H1 (cell line): ENCODE results near the gene CYYR1. TPM values are rescaled to one million over a fixed set of nuclear protein-coding genes. Genes with fewer than 3 reads are reported as not detected.

Experiments used
- CTCF ChIA-PET: fragments of 300-600 bp; sonication (Branson Sonifier 250); formaldehyde crosslinking; loops from one replicate; lab custom pipeline; 2021; ENCODE audit not compliant: partially characterized antibody; lab: Charles Lee
- POLR2A ChIA-PET: fragments of 300-600 bp; sonication (Branson Sonifier 250); formaldehyde crosslinking; loops from one replicate; lab custom pipeline; 2021; ENCODE audit warnings: inconsistent platforms; ENCODE audit not compliant: partially characterized antibody; lab: Charles Lee
- DNase-seq, 2 experiments: peaks; one replicate each; pipeline versions ENCODE4 v3.0.0 to v3.0.0-alpha.2; 2010 to 2022; ENCODE audit warnings: low spot score in 2 of 2, low read depth in 1 of 2, mixed read lengths in 1 of 2
- FAIRE-seq: peaks from 2 replicates; lab custom pipeline; 2011; peaks lifted over from hg19 to GRCh38; lab: Jason Lieb, UNC
- H2AFZ ChIP-seq: 2 replicates; pipeline ENCODE4 v1.8.1; 2012; ENCODE audit warnings: low read length, inconsistent platforms
- H2AK5ac ChIP-seq: 2 replicates; pipeline ENCODE4 v1.6.1; 2013; ENCODE audit warnings: low read depth, low read length
- H2BK120ac ChIP-seq: replicated peaks from 2 replicates; pipeline ENCODE3; 2013; ENCODE audit warnings: low read depth, low read length, inconsistent platforms
- H2BK12ac ChIP-seq: 2 replicates; pipeline ENCODE4 v1.6.1; 2013; ENCODE audit warnings: low read depth, low read length
- H2BK15ac ChIP-seq: 2 replicates; pipeline ENCODE4 v1.6.1; 2013; ENCODE audit warnings: low read length
- H2BK20ac ChIP-seq: 2 replicates; pipeline ENCODE4 v1.6.1; 2013; ENCODE audit warnings: low read length
- H2BK5ac ChIP-seq: 2 replicates; pipeline ENCODE4 v1.6.1; 2013; ENCODE audit warnings: low read depth, low read length
- H3K14ac ChIP-seq: 2 replicates; pipeline ENCODE4 v1.6.1; 2013; ENCODE audit warnings: inconsistent platforms; ENCODE audit not compliant: insufficient read length
- H3K18ac ChIP-seq: 2 replicates; pipeline ENCODE4 v1.6.1; 2013; ENCODE audit warnings: low read length; ENCODE audit errors: extremely low read depth
- H3K23ac ChIP-seq: 2 replicates; pipeline ENCODE4 v1.6.1; 2013; ENCODE audit warnings: inconsistent platforms; ENCODE audit not compliant: insufficient read length
- H3K23me2 ChIP-seq: 2 replicates; pipeline ENCODE4 v1.6.1; 2013; ENCODE audit warnings: low read depth, low read length
- H3K27ac ChIP-seq: 2 replicates; pipeline ENCODE4 v1.6.1; 2011; ENCODE audit warnings: low read depth, low read length, inconsistent platforms
- H3K27me3 ChIP-seq, 4 experiments: replicated peaks in 1 of 4; 1 replicate in 1 of 4; 2 replicates in 3 of 4; pipeline versions ENCODE4 v1.6.1 to v1.8.1; 2011 to 2013; ENCODE audit warnings: low read length in 3 of 4, mild to moderate bottlenecking in 3 of 4, inconsistent platforms in 2 of 4, mixed read lengths in 2 of 4, moderate library complexity in 1 of 4; ENCODE audit not compliant: control insufficient read depth in 3 of 4, insufficient read depth in 3 of 4; ENCODE audit errors: extremely low read depth in 1 of 4
- H3K36me3 ChIP-seq, 4 experiments: 2 replicates each; pipeline versions ENCODE4 v1.6.1 to v1.8.1; 2011 to 2013; ENCODE audit warnings: mild to moderate bottlenecking in 4 of 4, low read length in 3 of 4, moderate library complexity in 2 of 4, control low read depth in 1 of 4, inconsistent platforms in 1 of 4; ENCODE audit not compliant: insufficient read depth in 4 of 4, control insufficient read depth in 2 of 4
- H3K4ac ChIP-seq: replicated peaks from 2 replicates; pipeline ENCODE3; 2013; ENCODE audit warnings: low read length, low read depth, mixed read lengths, inconsistent platforms; ENCODE audit not compliant: insufficient read length
- H3K4me1 ChIP-seq, 4 experiments: replicated peaks in 1 of 4; 1 replicate in 1 of 4; 2 replicates in 3 of 4; pipeline versions ENCODE4 v1.6.1 to v1.8.1; 2011 to 2013; ENCODE audit warnings: low read length in 3 of 4, inconsistent platforms in 2 of 4, mixed read lengths in 1 of 4; ENCODE audit not compliant: insufficient read depth in 4 of 4, control insufficient read depth in 3 of 4
- H3K4me2 ChIP-seq, 2 experiments: 2 replicates each; pipeline versions ENCODE4 v1.6.1 to v1.8.1; 2011 to 2013; ENCODE audit warnings: low read depth in 2 of 2, low read length in 2 of 2, control low read depth in 1 of 2, inconsistent platforms in 1 of 2, mild to moderate bottlenecking in 1 of 2; ENCODE audit not compliant: insufficient read depth in 1 of 2
- H3K4me3 ChIP-seq, 4 experiments: fragments of 200-600, 300-600 bp in 1 of 4; sonication (generic), shearing (Covaris generic), sonication (Bioruptor Twin) in 1 of 4; 2 replicates each; pipeline versions ENCODE4 v1.5.1 to v1.8.1; 2011 to 2016; ENCODE audit warnings: low read length in 4 of 4, low read depth in 3 of 4, control low read depth in 2 of 4, inconsistent platforms in 2 of 4, mild to moderate bottlenecking in 2 of 4, mixed read lengths in 1 of 4, moderate library complexity in 1 of 4; ENCODE audit not compliant: insufficient read depth in 2 of 4; ENCODE audit errors: extremely low read depth in 1 of 4
- H3K56ac ChIP-seq: replicated peaks from 2 replicates; pipeline ENCODE3; 2013; ENCODE audit warnings: low read depth, mild to moderate bottlenecking, mixed read lengths, low read length, inconsistent platforms; ENCODE audit not compliant: insufficient read length
- H3K79me1 ChIP-seq: 2 replicates; pipeline ENCODE4 v1.6.1; 2013; ENCODE audit warnings: low read depth, low read length, control low read depth
- H3K79me2 ChIP-seq, 2 experiments: 2 replicates each; pipeline versions ENCODE4 v1.6.1 to v1.8.1; 2012 to 2013; ENCODE audit warnings: low read length in 2 of 2, mild to moderate bottlenecking in 2 of 2, inconsistent platforms in 1 of 2; ENCODE audit not compliant: insufficient read depth in 2 of 2, control insufficient read depth in 1 of 2
- H3K9ac ChIP-seq, 4 experiments: replicated peaks in 1 of 4; 1 replicate in 1 of 4; 2 replicates in 3 of 4; pipeline versions ENCODE4 v1.6.1 to v1.8.1; 2011 to 2013; ENCODE audit warnings: low read depth in 3 of 4, low read length in 3 of 4, control low read depth in 2 of 4, mild to moderate bottlenecking in 2 of 4, moderate library complexity in 2 of 4, inconsistent platforms in 1 of 4; ENCODE audit errors: extremely low read depth in 1 of 4
- H3K9me3 ChIP-seq, 2 experiments: 2 replicates each; pipeline versions ENCODE4 v1.6.1 to v1.8.1; 2012 to 2013; ENCODE audit warnings: mild to moderate bottlenecking in 2 of 2, moderate library complexity in 2 of 2, control low read depth in 1 of 2, inconsistent platforms in 1 of 2, low read depth in 1 of 2, low read length in 1 of 2, mixed read lengths in 1 of 2; ENCODE audit not compliant: insufficient read depth in 2 of 2
- H4K20me1 ChIP-seq, 2 experiments: replicated peaks in 1 of 2; 2 replicates each; pipeline versions ENCODE3 to v1.8.1; 2011 to 2013; ENCODE audit warnings: inconsistent platforms in 2 of 2, low read length in 2 of 2, mild to moderate bottlenecking in 1 of 2; ENCODE audit not compliant: insufficient read depth in 2 of 2, control insufficient read depth in 1 of 2
- H4K5ac ChIP-seq: 2 replicates; pipeline ENCODE4 v1.6.1; 2013; ENCODE audit warnings: low read length, low read depth, mixed read lengths, inconsistent platforms; ENCODE audit not compliant: insufficient read length
- H4K8ac ChIP-seq: 2 replicates; pipeline ENCODE4 v1.8.0; 2013; ENCODE audit warnings: mild to moderate bottlenecking, moderate library complexity, low read length, inconsistent platforms; ENCODE audit not compliant: insufficient read depth; ENCODE audit errors: extremely low read depth
- H4K91ac ChIP-seq: replicated peaks from 2 replicates; pipeline ENCODE3; 2013; ENCODE audit warnings: low read length, mixed read lengths, inconsistent platforms; ENCODE audit not compliant: insufficient read length
- CREB1 ChIP-seq: IDR thresholded peaks from 2 replicates; pipeline ENCODE4 v1.6.1; 2012; ENCODE audit warnings: inconsistent platforms
- E2F6 ChIP-seq: IDR thresholded peaks from 2 replicates; pipeline ENCODE4 v1.6.1; 2012; ENCODE audit warnings: inconsistent platforms
- EZH2 ChIP-seq: fragments of 200-600 bp; sonication (generic); IDR thresholded peaks from 2 replicates; pipeline ENCODE4 v1.7.1; 2012; ENCODE audit warnings: low read depth, mild to moderate bottlenecking, moderate library complexity, low read length, inconsistent platforms; ENCODE audit not compliant: severe bottlenecking
- JUND ChIP-seq: IDR thresholded peaks from 2 replicates; pipeline ENCODE4 v1.6.1; 2011; ENCODE audit warnings: mild to moderate bottlenecking, improper control_type of control experiment, low read length
- PHF8 ChIP-seq: fragments of 200-600 bp; sonication (generic); conservative IDR thresholded peaks from 2 replicates; pipeline ENCODE4 v1.7.1; 2012; ENCODE audit warnings: low read depth, mild to moderate bottlenecking, inconsistent platforms, low read length, moderate library complexity
- WGBS, 2 experiments: shearing (Covaris generic) in 1 of 2; methylation state at CpG; one replicate each; pipeline versions ENCODE4 v1.1.6 to v1.1.7; 2013 to 2015; ENCODE audit warnings: low lambda C conversion rate in 2 of 2, mixed read lengths in 2 of 2, inconsistent platforms in 1 of 2, low coverage in 1 of 2, missing lambda C conversion rate in 1 of 2; ENCODE audit not compliant: insufficient replicate concordance in 2 of 2, insufficient coverage in 1 of 2, insufficient read length in 1 of 2; ENCODE audit errors: extremely low coverage in 1 of 2, missing lambda C conversion rate in 1 of 2; 5-methylcytosine and 5-hydroxymethylcytosine counted together
- polyA plus RNA-seq, 7 experiments: library from polyadenylated mRNA; depleted of rRNA in 3 of 7; stranded (reverse) in 5 of 7; unstranded in 2 of 7; fragments of >200 nt in 5 of 7; fragments of 200-250 nt in 2 of 7; gene quantifications; 1 replicate in 5 of 7; 2 replicates in 1 of 7; 4 replicates in 1 of 7; pipeline versions ENCODE4 v1.2.1 to v1.2.3, GENCODE V29; 2011 to 2013; ENCODE audit warnings: missing spikeins in 2 of 7, mixed read lengths in 2 of 7
- total RNA-seq: library from RNA; stranded (reverse); fragmentation: NEBNext Ultra II Directional; extraction: Animal tissue kit (Norgen Biotek cat#: 25700); gene quantifications from 2 replicates; pipeline ENCODE4 v1.2.1, GENCODE V29; 2021
- TF ChIP-seq, protein P1 (sequence below): IDR thresholded peaks from 2 replicates; pipeline ENCODE4 v1.6.1; 2011; ENCODE audit warnings: low read depth, mild to moderate bottlenecking, low read length; ENCODE audit not compliant: insufficient read depth

Gene CYYR1
- total and polyA plus RNA-seq, 2 of the 8 experiments (the other 6 are each of a cell fraction or from before 2014, with no cell fraction given): 12.2 to 37.9 TPM

DNA sequence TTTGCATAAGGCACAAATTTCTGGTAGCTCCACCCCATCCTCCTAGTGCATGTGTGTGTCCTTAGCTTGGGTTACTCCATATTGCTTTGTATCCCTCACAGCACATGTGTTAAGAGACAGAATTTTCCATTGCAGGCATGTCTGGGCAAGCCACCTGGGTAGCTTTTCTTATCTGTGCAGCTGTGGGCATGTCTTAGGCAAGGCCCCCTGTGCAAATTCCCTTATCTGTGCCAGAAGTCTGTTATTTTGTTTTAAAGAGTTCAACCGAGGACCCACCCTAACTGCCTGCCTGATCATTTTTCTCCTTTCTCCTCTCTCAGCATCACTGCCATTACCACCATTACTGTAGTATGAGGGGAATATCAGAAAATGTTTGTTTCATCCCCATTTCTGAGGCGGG lies 131.9 kb downstream of the CYYR1 start:
- H4K91ac ChIP-seq: no peak overlapping the region
- H3K79me1 ChIP-seq: no peaks in the 10 kb centered on the region
- H3K4me2 ChIP-seq: no peak overlapping the region
- 80% methylated on average over 2 of the region's 2 CpGs; no CpG with 5 or more reads in 1 of the 2 experiments for WGBS, 2 experiments
- H3K56ac ChIP-seq: no peak overlapping the region
- H2AK5ac ChIP-seq: no peak overlapping the region
- no peak overlapping the region for H3K4me3 ChIP-seq
- H3K23ac ChIP-seq: no peak overlapping the region
- H2BK12ac ChIP-seq: no peak overlapping the region
- DNase-seq (no peak), FAIRE-seq (no peak)
- no peak overlapping the region for H2BK20ac ChIP-seq
- H3K23me2 ChIP-seq: no peaks in the 10 kb centered on the region
- H3K27ac ChIP-seq: no peak overlapping the region
- peak overlapping the region; percentile 33; the same call in 1 of the 2 replicates for H2AFZ ChIP-seq
- H3K36me3 ChIP-seq: no peaks in the 10 kb centered on the region
- H3K14ac ChIP-seq: no peak overlapping the region
- H3K18ac ChIP-seq: no peak overlapping the region
- H4K5ac ChIP-seq: no peak overlapping the region
- H2BK120ac ChIP-seq: no peak overlapping the region
- H2BK15ac ChIP-seq: no peak overlapping the region
- H2BK5ac ChIP-seq: peak overlapping the region; percentile 48; the same call in 1 of the 2 replicates
- POLR2A ChIA-PET: interaction anchor here (1.0 kb wide), 1 partner anchor 10 kb away, joined by 4 read pairs; no protein-coding TSS in a partner anchor
- H3K9me3 ChIP-seq: no peaks in the 10 kb centered on the region
- no peaks in the 10 kb centered on the region for H4K20me1 ChIP-seq
- CTCF ChIA-PET: no interaction called here
- peaks cover 0 to 1% (median 0%) of the 10 kb centered on the region in 4 experiments; a peak in 1 of 7 replicates for H3K27me3 ChIP-seq
- H3K79me2 ChIP-seq: no peaks in the 10 kb centered on the region
- H3K4me1 ChIP-seq: no peaks in the 10 kb centered on the region
- H4K8ac ChIP-seq: no peak overlapping the region
- no peak overlapping the region for H3K4ac ChIP-seq
- H3K9ac ChIP-seq: no peak overlapping the region
- TF ChIP-seq JUND (no peak), CREB1 (no peak), PHF8 (no peak), E2F6 (no peak), EZH2 (no peak)
- TF ChIP-seq, protein P1, sequence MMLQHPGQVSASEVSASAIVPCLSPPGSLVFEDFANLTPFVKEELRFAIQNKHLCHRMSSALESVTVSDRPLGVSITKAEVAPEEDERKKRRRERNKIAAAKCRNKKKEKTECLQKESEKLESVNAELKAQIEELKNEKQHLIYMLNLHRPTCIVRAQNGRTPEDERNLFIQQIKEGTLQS: no peak
